H1 (cell line): ENCODE measurements around the gene TRIOBP.

Experiments used
- POLR2A ChIP-seq, 2 experiments: IDR thresholded peaks; 1 replicate in 1 of 2; 2 replicates in 1 of 2; pipeline ENCODE4 v1.6.1; 2011; ENCODE audit warnings: low read depth in 2 of 2, low read length in 2 of 2, mild to moderate bottlenecking in 2 of 2; ENCODE audit errors: control extremely low read depth in 1 of 2
- SIX5 ChIP-seq: IDR thresholded peaks from 2 replicates; pipeline ENCODE4 v1.6.1; 2011; ENCODE audit warnings: mild to moderate bottlenecking, low read depth, low read length
- TAF1 ChIP-seq: IDR thresholded peaks from 2 replicates; pipeline ENCODE4 v1.6.1; 2011; ENCODE audit warnings: mild to moderate bottlenecking, low read depth, low read length
- TF ChIP-seq, protein P1 (sequence below), 3 experiments: IDR thresholded peaks; 1 replicate in 2 of 3; 2 replicates in 1 of 3; pipeline versions ENCODE4 v1.5.1 to v1.6.1; 2011; ENCODE audit warnings: low read length in 3 of 3, mild to moderate bottlenecking in 3 of 3, inconsistent platforms in 2 of 3, low read depth in 1 of 3, moderate library complexity in 1 of 3; ENCODE audit not compliant: insufficient read depth in 1 of 3; ENCODE audit errors: control extremely low read depth in 1 of 3

GRCh38 chr22:37792494-37792893, 95.6 kb downstream of the TRIOBP start:
- no peak for TF ChIP-seq POLR2A (IDR thresholded peaks at IDR 0.05; ENCODE audit: control extremely low read depth in 1 of 2, low read depth in 2 of 2, low read length in 2 of 2)
- TF ChIP-seq, protein P1, sequence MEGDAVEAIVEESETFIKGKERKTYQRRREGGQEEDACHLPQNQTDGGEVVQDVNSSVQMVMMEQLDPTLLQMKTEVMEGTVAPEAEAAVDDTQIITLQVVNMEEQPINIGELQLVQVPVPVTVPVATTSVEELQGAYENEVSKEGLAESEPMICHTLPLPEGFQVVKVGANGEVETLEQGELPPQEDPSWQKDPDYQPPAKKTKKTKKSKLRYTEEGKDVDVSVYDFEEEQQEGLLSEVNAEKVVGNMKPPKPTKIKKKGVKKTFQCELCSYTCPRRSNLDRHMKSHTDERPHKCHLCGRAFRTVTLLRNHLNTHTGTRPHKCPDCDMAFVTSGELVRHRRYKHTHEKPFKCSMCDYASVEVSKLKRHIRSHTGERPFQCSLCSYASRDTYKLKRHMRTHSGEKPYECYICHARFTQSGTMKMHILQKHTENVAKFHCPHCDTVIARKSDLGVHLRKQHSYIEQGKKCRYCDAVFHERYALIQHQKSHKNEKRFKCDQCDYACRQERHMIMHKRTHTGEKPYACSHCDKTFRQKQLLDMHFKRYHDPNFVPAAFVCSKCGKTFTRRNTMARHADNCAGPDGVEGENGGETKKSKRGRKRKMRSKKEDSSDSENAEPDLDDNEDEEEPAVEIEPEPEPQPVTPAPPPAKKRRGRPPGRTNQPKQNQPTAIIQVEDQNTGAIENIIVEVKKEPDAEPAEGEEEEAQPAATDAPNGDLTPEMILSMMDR (IDR thresholded peaks at IDR 0.05; ENCODE audit: control extremely low read depth in 1 of 3, insufficient read depth in 1 of 3, low read depth in 1 of 3, low read length in 3 of 3), result no peak
- TF ChIP-seq SIX5, result no peak
- no peak for TF ChIP-seq TAF1
